HL-60 (cell line): ENCODE measurements around the gene CFL1.

Experiments used
- GABPA ChIP-seq: IDR thresholded peaks from 2 replicates; pipeline ENCODE4 v1.6.1; 2012; ENCODE audit warnings: low read depth
- POLR2AphosphoS5 ChIP-seq: IDR thresholded peaks from 2 replicates; pipeline ENCODE4 v1.6.1; 2012; ENCODE audit warnings: low read depth
- REST ChIP-seq: IDR thresholded peaks from 2 replicates; pipeline ENCODE4 v1.6.1; 2012; ENCODE audit warnings: low read depth; ENCODE audit not compliant: insufficient replicate concordance
- SPI1 ChIP-seq: IDR thresholded peaks from 2 replicates; pipeline ENCODE4 v1.6.1; 2012; ENCODE audit warnings: low read depth, mild to moderate bottlenecking, borderline replicate concordance
- TF ChIP-seq, protein P1 (sequence below): IDR thresholded peaks from one replicate; pipeline ENCODE4 v1.5.1; 2011; ENCODE audit warnings: low read length, control low read depth, inconsistent platforms; ENCODE audit not compliant: insufficient read depth

DNA sequence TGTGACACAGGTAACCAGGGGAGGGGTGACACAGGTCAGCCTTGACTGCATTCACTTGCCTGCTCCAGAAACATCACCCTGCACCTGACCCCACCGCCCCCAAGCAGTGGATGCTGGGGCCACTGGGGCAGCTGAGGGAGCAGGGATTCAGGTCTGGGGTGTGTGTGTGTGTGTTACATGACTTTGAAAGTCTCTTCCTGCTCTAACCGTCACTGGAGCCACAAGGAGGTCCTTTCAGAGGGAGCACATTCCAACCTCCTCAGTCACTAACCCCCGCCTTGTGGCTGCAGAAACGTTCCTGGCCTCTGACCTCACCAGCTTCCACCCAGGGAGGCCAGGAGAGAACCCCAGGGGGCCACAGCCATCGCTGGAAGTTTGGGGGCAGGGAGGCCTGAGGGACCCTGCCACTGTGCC is 45.1 kb upstream of the CFL1 start:
- TF ChIP-seq, protein P1, sequence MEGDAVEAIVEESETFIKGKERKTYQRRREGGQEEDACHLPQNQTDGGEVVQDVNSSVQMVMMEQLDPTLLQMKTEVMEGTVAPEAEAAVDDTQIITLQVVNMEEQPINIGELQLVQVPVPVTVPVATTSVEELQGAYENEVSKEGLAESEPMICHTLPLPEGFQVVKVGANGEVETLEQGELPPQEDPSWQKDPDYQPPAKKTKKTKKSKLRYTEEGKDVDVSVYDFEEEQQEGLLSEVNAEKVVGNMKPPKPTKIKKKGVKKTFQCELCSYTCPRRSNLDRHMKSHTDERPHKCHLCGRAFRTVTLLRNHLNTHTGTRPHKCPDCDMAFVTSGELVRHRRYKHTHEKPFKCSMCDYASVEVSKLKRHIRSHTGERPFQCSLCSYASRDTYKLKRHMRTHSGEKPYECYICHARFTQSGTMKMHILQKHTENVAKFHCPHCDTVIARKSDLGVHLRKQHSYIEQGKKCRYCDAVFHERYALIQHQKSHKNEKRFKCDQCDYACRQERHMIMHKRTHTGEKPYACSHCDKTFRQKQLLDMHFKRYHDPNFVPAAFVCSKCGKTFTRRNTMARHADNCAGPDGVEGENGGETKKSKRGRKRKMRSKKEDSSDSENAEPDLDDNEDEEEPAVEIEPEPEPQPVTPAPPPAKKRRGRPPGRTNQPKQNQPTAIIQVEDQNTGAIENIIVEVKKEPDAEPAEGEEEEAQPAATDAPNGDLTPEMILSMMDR: no peak
- TF ChIP-seq GABPA: no peak
- no peak for TF ChIP-seq POLR2AphosphoS5
- no peak for TF ChIP-seq REST
- TF ChIP-seq SPI1: no peak
